NOMO-1 treated with DMSO at 0.1 percent for 48 hours (cell line): ENCODE data around the gene RBM41.
"Not testable (repeated sequence)": the region's sequence is repeated elsewhere in the genome, so short reads cannot be mapped to it uniquely, and the experiment has no call there.

ENCODE experiments used
- DNase-seq: peaks from one replicate; lab custom pipeline; 2025; ENCODE audit not compliant: unreplicated experiment; lab: John Stamatoyannopoulos, UW

The RBM41 gene

DNA sequence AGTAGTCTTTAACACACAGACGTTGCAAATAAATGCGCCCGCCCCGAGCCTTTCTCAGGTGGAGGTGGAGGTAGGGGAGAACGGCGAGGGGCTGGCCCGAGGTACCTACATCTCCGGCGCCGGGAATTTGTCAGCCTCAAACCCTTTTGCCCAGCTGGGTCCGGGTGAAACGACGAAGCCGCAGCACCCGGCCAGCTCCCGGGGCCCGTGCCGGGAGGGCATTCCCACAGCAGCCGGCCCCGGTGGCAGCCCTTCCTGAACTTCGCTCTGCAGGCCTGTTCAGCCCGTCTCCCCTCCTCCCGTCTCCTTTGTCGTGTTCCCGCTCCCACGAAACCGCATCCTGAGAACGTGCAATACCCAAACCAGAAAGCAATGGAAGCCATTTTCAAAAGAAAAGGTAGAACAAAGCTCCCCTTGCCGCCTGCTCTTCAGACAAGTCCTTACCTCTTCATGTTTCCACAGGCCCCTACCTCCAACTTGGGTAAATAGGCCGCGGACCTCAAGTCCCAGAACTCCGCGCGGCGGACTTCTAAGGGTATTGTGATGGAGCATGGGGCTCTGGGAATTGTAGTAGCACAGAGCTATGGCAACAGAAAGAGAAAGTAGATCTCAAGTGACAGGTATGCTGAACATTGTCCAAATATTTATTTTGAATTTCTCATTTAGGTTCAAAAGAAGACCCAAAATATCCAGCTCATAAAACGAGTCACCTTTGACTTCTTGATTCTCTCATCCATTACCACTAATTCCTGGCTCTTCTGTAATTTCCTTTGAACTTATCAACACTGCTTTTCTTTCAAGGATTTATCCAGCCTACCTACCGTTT is at the start of gene RBM41:
RBM41 (minus strand) TSS at position 501 of the 826 bp plus-strand sequence; CDS start at position 452, 49 bp downstream.
- DNase-seq, result peak; percentile 54

GRCh38 chrX:107168257-107168656 is 49.6 kb upstream of the RBM41 start:
- no peak for DNase-seq

DNA sequence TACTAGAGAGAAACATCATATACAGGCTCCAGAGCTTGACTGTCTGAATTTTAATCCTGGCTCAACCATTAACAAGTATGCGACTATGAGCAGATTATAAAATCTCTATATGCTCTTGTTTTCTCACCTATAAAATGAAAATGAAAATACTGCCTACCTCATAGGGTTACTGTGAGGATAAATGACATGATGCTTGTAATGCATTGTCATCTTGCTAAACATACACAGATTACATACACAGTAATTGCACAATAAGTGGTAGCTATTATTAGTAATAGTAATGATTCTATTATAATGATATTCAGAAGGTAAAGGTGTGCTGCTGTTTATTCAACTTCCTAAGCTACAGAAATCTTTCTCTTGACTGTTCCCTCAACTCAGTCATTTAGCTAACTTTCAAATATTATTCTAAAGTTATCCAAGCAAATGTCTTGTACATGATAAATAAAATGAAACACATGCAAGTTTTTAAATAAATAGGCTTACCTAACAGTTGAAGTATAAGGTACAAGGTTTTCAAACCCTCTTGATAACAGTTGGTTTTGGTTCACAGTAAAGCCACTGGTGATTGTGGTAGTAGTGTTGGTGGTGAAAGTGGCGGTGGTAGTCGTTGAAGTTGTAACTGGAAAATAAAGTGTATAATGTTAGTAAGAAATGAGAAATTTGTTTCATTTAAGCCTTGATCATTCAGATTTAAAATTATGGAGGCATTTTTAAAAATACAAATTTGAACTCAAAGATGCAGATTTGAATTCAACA is 48.7 kb upstream of the RBM41 start:
- no peak for DNase-seq

- not testable (repeated sequence) for DNase-seq
Measured at GRCh38 chrX:107157618-107158017, 39.0 kb upstream of the RBM41 start.

DNA sequence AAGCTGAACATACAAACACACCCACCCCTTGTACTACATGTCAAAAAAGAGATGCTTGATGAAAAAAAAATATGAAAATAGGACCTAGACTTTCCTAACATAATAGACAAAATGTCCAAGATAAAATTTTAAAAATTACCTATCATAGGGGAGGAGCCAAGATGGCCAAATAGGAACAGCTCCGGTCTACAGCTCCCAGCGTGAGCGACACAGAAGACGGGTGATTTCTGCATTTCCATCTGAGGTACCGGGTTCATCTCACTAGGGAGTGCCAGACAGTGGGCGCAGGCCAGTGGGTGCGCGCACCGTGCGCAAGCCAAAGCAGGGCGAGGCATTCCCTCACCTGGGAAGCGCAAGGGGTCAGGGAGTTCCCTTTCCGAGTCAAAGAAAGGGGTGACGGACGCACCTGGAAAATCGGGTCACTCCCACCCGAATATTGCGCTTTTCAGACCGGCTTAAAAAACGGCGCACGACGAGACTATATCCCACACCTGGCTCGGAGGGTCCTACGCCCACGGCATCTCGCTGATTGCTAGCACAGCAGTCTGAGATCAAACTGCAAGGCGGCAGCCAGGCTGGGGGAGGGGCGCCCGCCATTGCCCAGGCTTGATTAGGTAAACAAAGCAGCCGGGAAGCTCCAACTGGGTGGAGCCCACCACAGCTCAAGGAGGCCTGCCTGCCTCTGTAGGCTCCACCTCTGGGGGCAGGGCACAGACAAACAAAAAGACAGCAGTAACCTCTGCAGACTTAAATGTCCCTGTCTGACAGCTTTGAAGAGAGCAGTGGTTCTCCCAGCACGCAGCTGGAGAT is 37.2 kb upstream of the RBM41 start:
- DNase-seq, result not testable (repeated sequence)

DNA sequence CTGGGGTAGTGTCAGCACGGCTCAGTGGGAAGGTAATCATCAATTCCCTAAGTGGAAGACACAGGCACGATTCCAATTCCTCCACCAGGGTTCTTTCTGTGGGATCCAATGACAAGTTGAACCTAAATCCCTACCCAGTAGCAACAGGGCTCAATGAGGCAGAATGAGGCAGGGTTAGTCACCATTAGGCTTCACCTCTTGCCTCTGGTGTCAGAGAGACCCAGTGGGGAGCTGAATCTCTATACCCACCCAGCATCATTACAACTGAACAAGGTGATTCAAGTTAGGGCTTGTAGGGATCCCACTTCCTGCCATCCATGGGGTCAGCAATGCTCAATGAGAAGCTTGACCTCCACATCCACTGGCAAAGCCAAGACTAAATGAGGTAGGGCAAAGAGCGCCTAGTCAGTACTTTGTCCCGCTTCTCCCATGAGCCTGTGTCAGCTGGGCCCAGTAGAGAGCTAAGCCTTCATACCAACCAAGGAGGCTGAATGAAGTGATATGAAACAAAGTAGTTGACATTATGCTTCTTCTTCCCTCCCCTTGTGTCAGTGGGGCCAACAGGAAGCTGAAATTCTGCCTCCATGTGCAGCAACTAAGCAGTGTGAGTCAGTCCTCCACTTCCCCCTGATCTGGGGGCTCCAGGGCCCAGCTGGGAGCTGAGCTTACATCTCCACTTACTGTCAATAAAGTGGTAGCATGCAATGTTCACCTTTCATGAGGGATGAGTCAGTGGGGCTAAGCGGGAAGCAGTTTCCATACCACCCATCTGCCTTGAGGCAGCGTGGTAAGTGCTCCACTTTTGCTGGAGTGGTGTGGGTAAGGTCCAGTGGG is 36.4 kb upstream of the RBM41 start:
- peak; percentile 6 for DNase-seq

DNA sequence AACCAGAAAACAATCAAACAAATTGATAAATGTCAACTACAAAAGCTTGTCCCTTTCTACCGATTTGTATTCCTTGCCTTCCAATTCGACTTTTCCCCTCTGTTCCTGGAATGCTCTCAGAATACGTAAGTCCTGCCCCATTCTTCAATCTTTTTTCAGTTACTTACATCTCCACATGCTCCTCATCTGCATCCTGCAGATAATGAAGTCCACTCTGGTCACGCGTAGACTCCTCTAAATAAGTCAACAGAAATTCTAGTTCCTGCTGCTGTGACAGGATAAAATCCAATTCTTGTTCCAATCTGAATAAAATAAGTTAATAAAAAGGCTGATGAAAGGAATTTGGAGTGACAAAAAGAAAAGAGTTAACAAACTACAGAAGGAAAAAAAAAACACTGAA is 34.4 kb upstream of the RBM41 start:
- no peak for DNase-seq

- no peak for DNase-seq
Measured at GRCh38 chrX:107146670-107147069, 28.0 kb upstream of the RBM41 start.

DNA sequence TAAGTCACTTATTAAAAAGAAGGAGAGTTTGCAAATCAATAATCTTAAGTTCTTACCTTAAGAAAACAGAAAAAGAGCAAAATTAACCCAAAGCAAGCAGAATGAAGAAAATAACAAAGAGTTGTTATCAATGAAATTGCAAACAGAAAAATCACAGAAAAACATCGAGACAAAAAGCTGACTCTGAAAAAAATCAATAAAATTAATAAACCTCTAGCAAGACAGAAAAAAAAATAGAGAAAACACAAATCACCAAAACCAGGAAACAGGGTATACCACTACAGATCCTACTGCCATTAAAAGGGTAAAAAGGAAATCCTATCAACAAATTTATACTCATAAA is 17.3 kb upstream of the RBM41 start:
- no peak for DNase-seq

GRCh38 chrX:107135049-107135964 is 16.7 kb upstream of the RBM41 start:
- no peak for DNase-seq

- DNase-seq, result no peak
Measured at GRCh38 chrX:107123750-107124149, 5.1 kb upstream of the RBM41 start.

DNA sequence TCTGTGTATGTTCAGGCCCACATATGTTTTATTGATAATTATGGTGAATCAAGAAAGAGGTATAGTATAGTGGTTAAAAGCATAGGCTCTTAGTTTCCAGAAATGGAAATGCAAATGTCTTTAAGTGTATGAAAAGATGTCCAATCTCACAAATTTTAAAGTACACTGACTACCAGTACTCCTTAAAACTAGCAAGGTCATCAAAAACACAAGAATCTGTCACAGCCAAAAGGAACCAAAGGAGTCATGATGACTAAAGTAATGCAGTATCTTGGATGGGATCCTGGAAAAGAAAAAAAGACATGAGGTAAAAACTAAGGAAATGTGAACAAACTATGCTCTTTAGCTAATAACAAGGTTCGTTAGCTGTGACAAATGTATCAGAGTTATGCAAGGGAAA is 661 bp upstream of the RBM41 start:
- no peak for DNase-seq

DNA sequence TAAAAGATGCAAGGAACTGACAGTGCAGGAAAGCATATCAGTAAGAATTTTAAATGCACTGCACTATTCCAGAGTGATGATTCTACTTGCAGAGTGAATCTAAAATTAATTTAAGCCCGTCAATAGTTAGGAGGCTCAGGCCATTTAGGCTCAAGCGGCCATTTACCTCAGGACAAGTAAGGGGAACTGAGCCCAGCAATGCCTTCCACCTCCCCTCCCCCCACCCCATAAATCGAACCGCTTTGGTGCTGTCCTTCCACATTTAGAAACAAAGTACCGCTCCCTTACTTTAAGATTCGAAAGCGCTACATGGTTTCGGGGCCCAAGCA is 665 bp downstream of the RBM41 start:
- DNase-seq, result peak; percentile 5

DNA sequence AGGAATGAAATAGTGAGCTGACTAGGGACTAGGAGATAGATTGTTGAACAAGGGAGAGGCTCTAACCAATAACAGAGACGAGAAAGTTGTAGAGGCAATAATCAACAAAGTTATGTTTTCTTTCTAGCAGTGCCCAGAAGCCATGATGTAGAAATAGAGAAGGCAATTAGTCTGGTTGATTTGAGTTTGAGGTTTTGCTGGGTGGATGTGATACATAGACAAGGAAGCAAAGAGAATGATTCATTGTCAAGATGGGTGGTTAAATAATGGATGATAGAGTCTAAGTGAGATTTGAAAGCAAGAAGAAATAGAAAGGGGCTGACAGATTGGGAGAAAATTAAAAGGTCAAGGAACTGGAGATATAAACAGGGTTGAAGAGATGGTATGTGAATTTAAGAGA is 11.2 kb downstream of the RBM41 start:
- peak; percentile 8 for DNase-seq

GRCh38 chrX:107102980-107103379 is 15.6 kb downstream of the RBM41 start:
- DNase-seq, result no peak

GRCh38 chrX:107076158-107076557 is 42.5 kb downstream of the RBM41 start:
- DNase-seq, result no peak

- not testable (repeated sequence) for DNase-seq
Measured at GRCh38 chrX:107057731-107058130, 60.9 kb downstream of the RBM41 start.

- DNase-seq, result no peak
Measured at GRCh38 chrX:107054978-107055377, 63.6 kb downstream of the RBM41 start.

GRCh38 chrX:107050195-107050709 is 68.4 kb downstream of the RBM41 start:
- no peak for DNase-seq

DNA sequence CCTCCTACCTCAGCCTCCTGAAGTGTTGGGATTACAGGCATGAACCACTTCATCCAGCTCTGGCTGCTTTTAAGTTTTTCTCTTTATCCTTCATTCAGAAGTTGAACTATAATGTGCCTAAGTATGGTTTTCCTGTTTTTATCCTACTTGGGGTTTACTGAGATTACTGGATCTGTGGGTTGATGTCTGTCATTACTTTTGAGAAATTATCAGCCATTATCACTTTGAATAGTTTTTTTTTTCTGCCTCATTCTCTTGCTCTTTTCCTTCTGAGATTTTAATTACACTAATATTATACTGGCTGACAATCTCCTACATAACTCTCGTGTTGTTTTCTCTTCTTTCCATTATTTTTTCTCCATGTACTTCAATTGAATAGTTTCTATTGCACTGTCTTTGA is 71.0 kb downstream of the RBM41 start:
- DNase-seq, result no peak
